Measurements from ENCODE around the gene HOXC11.
A peak's percentile ranks its signal among the peaks of the same experiment; 100 is the strongest.

Gene HOXC11

GRCh38 chr12:53996240-53997203, 23.6 kb downstream of the HOXC11 start:
- no peak for DNase-seq (ENCODE audit: low read depth)
- H3K4me3 ChIP-seq (ENCODE audit: low read depth, low read length): peak overlapping the region; percentile 55
- TF ChIP-seq MAX (IDR thresholded peaks at IDR 0.05; ENCODE audit: low read depth, low read length): no peak
- TF ChIP-seq CTCF (IDR thresholded peaks at IDR 0.05; ENCODE audit: low read depth, low read length): no peak
- TF ChIP-seq MYC (IDR thresholded peaks at IDR 0.05; ENCODE audit: low read depth, low read length): no peak
- no peak for TF ChIP-seq POLR2A (IDR thresholded peaks at IDR 0.05; ENCODE audit: extremely low read depth, insufficient read length)

GRCh38 chr12:53997204-53998109, 24.5 kb downstream of the HOXC11 start:
- no peak overlapping the region for H3K4me3 ChIP-seq (ENCODE audit: low read depth, low read length)
- DNase-seq (ENCODE audit: low read depth): no peak
- TF ChIP-seq MYC (IDR thresholded peaks at IDR 0.05; ENCODE audit: low read depth, low read length): no peak
- TF ChIP-seq MAX (IDR thresholded peaks at IDR 0.05; ENCODE audit: low read depth, low read length): no peak
- TF ChIP-seq CTCF (IDR thresholded peaks at IDR 0.05; ENCODE audit: low read depth, low read length): no peak
- TF ChIP-seq POLR2A (IDR thresholded peaks at IDR 0.05; ENCODE audit: extremely low read depth, insufficient read length): no peak

GRCh38 chr12:53998110-53998899, 25.4 kb downstream of the HOXC11 start:
- no peak overlapping the region for H3K4me3 ChIP-seq (ENCODE audit: low read depth, low read length)
- TF ChIP-seq MYC (IDR thresholded peaks at IDR 0.05; ENCODE audit: low read depth, low read length) (no peak), POLR2A (IDR thresholded peaks at IDR 0.05; ENCODE audit: extremely low read depth, insufficient read length) (no peak), MAX (IDR thresholded peaks at IDR 0.05; ENCODE audit: low read depth, low read length) (no peak), CTCF (IDR thresholded peaks at IDR 0.05; ENCODE audit: low read depth, low read length) (no peak)
- no peak for DNase-seq (ENCODE audit: low read depth)

GRCh38 chr12:53998900-53999236, 25.9 kb downstream of the HOXC11 start:
- no peak for TF ChIP-seq MYC (IDR thresholded peaks at IDR 0.05; ENCODE audit: low read depth, low read length)
- no peak for TF ChIP-seq CTCF (IDR thresholded peaks at IDR 0.05; ENCODE audit: low read depth, low read length)
- no peak for TF ChIP-seq POLR2A (IDR thresholded peaks at IDR 0.05; ENCODE audit: extremely low read depth, insufficient read length)
- no peak for TF ChIP-seq MAX (IDR thresholded peaks at IDR 0.05; ENCODE audit: low read depth, low read length)
- no peak overlapping the region for H3K4me3 ChIP-seq (ENCODE audit: low read depth, low read length)

GRCh38 chr12:53999559-54000115, 26.7 kb downstream of the HOXC11 start:
- H3K4me3 ChIP-seq (ENCODE audit: low read depth, low read length): peak overlapping the region; percentile 71
- no peak for TF ChIP-seq MAX (IDR thresholded peaks at IDR 0.05; ENCODE audit: low read depth, low read length)
- DNase-seq (ENCODE audit: low read depth): peak; percentile 81

More at GRCh38 chr12:53998900-53999236, 25.9 kb downstream of the HOXC11 start:
- no peak for DNase-seq (ENCODE audit: low read depth)
